CD4-positive, alpha-beta T cell treated with Interleukin-10 for 1 hour (primary cell): ENCODE results near the gene SLC6A11.

ENCODE experiments used
- DNase-seq: peaks from one replicate; pipeline ENCODE4 v3.0.0-alpha.2; 2020

SLC6A11 gene

GRCh38 chr3:10792208-10792607, 23.8 kb upstream of the SLC6A11 start:
- no peak for DNase-seq

- DNase-seq, result no peak
These were observed 17.2 kb upstream of the SLC6A11 start for GRCh38 chr3:10798600-10799367.

GRCh38 chr3:10804183-10804648, 11.8 kb upstream of the SLC6A11 start:
- no peak for DNase-seq

GRCh38 chr3:10806006-10806405, 10.0 kb upstream of the SLC6A11 start:
- DNase-seq, result no peak

GRCh38 chr3:10808130-10808735, 7.8 kb upstream of the SLC6A11 start:
- DNase-seq, result no peak

- no peak for DNase-seq
These were observed 7.1 kb upstream of the SLC6A11 start for GRCh38 chr3:10808974-10809373.

GRCh38 chr3:10810376-10810775, 5.7 kb upstream of the SLC6A11 start:
- DNase-seq, result no peak

GRCh38 chr3:10813425-10813824, 2.6 kb upstream of the SLC6A11 start:
- DNase-seq, result no peak

- DNase-seq, result no peak
These were observed 1.4 kb upstream of the SLC6A11 start for GRCh38 chr3:10814623-10815022.

- no peak for DNase-seq
These were observed 541 bp upstream of the SLC6A11 start for GRCh38 chr3:10815487-10815886.

- no peak for DNase-seq
These were observed 830 bp downstream of the SLC6A11 start for GRCh38 chr3:10816863-10817253.

GRCh38 chr3:10817506-10817905, 1.5 kb downstream of the SLC6A11 start:
- DNase-seq, result no peak

GRCh38 chr3:10822055-10822454, 6.0 kb downstream of the SLC6A11 start:
- no peak for DNase-seq

GRCh38 chr3:10822708-10823515, 6.9 kb downstream of the SLC6A11 start:
- no peak for DNase-seq

GRCh38 chr3:10823516-10823818, 7.4 kb downstream of the SLC6A11 start:
- DNase-seq, result no peak

- no peak for DNase-seq
These were observed 8.4 kb downstream of the SLC6A11 start for GRCh38 chr3:10824468-10824867.

GRCh38 chr3:10833855-10834414, 17.9 kb downstream of the SLC6A11 start:
- DNase-seq, result no peak

- no peak for DNase-seq
These were observed 18.9 kb downstream of the SLC6A11 start for GRCh38 chr3:10834951-10835350.

- no peak for DNase-seq
These were observed 19.4 kb downstream of the SLC6A11 start for GRCh38 chr3:10835406-10835805.

- DNase-seq, result no peak
These were observed 20.6 kb downstream of the SLC6A11 start for GRCh38 chr3:10836676-10837075.

GRCh38 chr3:10837849-10838248, 21.8 kb downstream of the SLC6A11 start:
- DNase-seq, result no peak

- no peak for DNase-seq
These were observed 23.1 kb downstream of the SLC6A11 start for GRCh38 chr3:10839167-10839566.

GRCh38 chr3:10841100-10841499, 25.1 kb downstream of the SLC6A11 start:
- no peak for DNase-seq

- DNase-seq, result no peak
These were observed 27.4 kb downstream of the SLC6A11 start for GRCh38 chr3:10843378-10843777.
